NCI-H2029 (cell line): ENCODE results near the gene ZNF26.

Experiments used
- DNase-seq: peaks from one replicate; lab custom pipeline; 2025; lab: John Stamatoyannopoulos, UW

ZNF26 gene

DNA sequence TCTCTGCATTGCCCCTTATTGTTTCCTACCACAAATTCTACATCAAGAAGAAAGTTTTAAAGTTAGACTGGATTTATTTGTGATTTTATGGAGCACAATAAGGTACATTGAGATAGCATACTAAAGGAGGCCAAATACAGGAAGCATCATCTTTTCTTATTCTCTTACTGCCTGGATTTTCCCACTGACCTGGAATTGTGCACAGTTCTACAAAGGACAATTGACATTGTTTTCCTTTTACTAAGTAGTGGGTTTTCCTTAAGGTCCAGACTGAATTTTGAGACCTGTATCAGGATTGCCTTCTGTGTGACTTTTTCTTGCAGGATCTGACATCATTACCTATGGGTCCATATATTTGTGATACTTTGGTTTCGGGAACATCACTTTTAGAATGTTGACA is 75.8 kb downstream of the ZNF26 start:
- no peak for DNase-seq

DNA sequence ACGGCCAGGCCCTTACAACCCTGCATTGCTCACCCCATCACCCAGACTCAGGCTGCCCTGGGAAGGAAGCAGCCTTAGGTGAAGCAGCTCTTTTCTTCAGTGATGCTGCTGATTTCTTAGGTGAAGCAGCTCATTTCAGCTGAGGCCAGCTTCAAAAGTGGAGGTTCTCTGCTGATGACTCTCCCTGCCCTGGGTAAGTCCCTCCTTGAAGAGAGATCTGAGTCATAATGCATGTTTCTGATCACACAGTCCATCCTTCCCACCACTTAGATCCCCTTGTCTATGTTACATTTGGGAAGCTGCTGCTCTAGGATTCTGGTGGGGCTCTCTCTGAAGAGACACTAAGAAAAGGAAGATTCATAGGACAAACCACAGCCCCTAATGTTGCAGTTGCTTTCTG is 77.4 kb downstream of the ZNF26 start:
- DNase-seq = no peak

DNA sequence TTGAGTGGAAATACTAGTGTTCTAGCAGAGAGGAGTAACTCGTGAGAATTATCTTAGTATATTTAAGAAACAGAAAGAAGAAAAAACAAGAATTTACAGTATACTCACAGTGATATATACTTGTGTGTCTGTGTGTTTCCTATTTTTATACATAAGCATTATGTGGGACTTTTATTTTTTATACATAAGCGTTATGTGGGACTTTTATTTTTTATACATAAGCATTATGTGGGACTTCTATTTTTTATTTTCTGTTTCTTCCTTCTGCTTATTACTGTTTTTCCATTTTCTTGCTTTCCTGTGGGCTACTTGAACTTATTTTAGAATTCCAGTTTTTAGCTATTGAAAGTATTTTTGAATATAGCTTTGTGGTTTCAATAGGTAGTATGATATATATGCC is 87.7 kb downstream of the ZNF26 start:
- DNase-seq = no peak
